GM19043 (cell line): ENCODE results near the gene INS.

Source experiments
- ATAC-seq: cut with Tn5 transposase; IDR thresholded peaks from one replicate; pipeline ENCODE4 v1.9.1; 2021; ENCODE audit warnings: low read depth; ENCODE audit not compliant: unreplicated experiment

The INS gene

GRCh38 chr11:2122907-2123627 lies 37.9 kb downstream of the INS start:
- no peak for ATAC-seq

DNA sequence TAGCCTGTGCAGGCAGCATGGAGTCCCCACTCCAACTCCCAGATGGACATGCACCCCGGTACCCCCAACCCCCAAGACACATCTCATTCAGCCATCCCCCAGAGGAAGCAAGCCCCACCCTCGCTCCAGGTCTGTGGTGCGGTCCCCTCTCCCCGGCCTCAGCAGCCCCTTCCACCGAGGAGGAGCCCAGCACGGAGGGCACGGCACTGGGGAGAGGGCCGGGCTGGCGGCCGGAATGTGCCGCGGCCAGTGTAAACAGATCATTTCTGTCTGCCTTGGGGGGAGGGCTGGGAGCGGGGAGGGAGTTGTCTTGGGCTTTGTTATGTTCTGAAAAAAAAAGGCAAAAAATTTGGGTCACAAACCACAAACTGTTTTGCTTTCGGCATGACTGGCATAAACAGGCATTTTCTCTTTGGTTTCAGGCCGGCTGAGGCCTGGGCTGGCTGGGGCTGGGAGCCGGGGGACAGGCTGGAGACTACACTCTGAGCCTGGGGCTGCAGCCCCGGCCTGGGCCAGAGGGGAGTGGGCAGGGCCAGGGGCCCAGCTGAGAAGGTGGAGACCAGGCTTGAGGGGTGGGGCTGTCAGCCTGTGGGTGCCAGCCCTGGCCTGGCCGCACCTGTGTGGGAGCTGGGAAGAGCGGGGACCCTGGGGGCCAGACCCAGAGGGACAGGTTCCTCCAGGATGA lies 38.6 kb downstream of the INS start:
- no peak for ATAC-seq

DNA sequence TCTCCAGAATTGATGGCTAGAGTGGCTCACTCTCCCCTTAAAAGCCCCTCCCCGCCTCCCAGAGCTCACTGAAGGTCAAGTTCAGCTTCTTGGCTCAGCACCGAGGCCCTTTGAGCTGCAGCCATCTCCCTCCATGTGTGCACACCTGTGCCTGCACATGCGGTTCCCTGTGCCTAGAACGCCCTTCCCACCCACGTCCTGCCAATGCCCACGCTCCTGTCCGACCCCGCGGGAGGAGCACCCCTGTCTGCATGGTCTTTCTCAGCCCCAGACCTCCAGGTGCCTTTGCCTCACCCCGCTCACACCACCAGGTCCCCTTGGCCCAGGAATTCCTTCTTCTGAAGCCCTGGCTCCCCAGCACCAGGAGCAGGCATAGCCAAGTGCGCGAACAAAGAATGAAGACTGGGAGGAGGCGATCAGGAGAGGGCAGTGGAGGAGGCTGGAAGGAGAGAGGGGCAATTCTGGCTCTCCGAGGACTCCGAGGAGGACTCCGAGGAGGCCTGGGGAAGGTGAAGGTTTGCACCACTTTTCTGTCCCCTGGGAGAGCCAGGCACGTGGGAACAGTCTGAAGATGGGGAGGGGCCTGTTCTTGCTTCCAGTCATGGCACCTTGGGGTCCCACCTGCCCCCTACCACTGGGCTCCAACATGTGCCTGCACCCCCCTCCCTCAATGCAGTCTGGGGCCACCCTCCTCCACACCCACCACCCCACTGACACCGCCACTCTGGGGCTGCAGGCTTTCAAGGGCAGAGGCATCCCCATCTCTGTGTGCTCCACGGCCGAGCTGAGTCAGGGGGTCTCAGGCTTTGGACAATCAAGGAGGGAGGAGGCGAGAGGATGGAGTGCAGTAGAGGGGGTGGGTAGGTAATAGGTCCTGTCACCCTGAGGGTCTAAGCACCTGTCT lies 39.5 kb downstream of the INS start:
- no peak for ATAC-seq

- ATAC-seq, result no peak
These were observed 40.5 kb downstream of the INS start for GRCh38 chr11:2120359-2121100.

DNA sequence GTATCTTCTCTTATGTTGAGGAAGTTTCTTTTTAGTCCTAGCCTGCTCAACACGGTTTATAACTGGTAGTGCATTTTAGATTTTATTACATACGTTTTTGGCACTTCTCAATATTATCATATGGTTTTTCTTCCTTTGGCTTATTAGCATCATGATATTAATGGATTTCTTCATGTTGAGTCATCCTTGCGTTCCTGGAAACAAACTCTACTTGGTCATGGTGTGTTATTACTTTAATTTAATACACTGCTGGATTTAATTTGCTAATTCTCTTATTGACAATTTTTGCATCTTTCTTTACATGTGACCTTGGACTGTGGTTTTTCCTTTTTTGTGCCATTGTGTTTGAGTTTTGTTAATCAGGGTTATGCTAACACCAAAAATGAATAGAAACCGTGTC lies 42.3 kb downstream of the INS start:
- no peak for ATAC-seq

DNA sequence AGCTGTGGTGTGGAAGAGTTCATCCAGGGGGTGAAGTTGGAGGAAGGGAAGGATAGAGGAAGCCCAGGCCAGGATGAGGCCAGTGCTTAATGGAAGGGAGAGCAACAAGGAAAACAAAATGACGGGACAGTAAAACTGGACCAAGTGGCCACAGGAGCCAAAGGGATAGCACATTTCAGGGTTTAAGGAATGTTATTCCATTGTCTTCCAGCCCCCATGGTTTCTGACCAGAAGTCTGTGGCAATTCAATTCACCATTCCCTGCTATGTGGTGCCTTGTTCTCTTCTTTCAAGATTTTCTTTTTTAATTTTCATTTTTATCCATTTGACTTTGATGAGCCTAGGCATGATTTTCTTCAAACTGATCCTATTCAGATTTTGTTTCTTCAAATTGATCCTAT lies 44.3 kb downstream of the INS start:
- ATAC-seq, result no peak

DNA sequence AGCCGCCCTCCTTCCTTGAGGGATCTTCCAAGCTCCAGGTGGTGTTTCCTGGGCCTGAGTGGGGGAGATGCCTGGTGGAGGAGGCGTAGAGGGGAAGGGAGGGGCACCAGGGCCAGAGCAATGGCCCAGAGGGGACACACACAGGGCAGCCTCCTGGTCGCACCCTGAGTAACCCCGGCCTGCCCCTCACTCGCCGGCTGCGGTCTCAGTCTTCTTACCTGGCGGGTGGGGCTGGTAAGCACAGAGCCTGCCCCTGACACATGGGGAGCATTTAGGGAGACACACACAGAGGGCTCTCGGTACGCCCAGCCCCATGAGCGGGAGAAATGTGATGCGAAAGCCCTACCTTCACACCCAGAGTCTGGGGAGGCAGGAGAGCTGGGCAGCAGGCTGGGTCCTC lies 45.7 kb downstream of the INS start:
- ATAC-seq, result no peak

DNA sequence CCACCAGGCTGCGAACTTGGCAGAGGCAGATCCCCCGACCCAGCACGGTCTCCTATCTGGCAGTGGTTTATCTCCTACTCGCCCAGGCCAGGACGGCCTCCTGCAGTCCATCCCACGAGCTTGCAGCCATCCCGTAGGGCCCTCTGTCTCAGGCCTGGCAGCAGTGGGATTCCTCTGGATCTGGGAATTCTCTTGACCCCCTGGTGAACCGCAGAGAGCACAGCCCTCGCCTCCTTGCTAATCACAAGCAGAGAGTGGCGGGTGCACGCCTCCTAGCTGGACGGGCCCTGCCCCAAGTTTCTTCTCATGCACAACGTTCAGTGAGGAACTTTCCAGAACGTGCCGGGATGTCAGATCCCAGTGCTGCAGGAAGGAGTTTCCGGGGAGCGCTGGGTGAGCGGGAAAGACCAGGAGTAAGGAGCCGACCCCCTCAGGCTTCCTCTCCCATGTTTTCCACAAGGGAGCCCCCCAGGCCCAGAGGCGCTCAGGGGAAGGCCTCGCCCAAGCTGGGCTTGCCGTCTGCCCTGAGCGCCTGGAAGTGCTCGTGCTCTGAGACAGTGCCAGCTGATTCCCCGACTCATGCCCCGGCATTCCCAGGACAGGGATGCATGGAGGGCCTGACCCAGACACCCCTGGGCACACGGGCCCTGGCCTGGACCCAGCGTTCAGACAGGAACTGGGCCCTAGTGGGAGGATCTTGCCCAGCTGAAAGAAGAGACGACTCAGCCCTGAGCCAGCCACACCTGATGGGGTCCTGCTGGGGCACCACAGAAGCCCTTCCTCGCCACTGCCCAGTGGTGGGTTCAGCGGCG lies 46.4 kb downstream of the INS start:
- no peak for ATAC-seq

DNA sequence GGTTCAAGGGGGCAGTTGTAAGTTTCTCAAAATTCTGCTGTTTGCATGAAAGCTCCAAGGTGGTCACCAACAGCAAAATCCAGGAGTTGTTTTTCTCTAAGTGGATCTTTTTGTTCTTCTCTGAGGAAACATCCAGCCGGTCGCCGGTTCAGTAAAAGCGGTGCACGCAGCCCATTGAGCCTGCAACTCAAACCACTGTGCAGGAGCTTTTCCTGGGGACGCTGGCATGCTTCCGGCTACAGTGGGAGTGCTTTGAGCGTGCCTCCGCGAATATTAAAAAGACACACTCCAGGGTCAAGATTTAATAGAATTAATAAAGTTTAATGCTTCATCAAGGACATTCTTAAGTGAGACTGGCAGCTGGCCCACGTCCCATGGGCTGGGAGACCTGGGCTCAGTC lies 47.2 kb downstream of the INS start:
- ATAC-seq, result no peak

GRCh38 chr11:2110521-2110920 lies 50.5 kb downstream of the INS start:
- no peak for ATAC-seq
